Measurements from ENCODE around the gene LGI1. TPM values are rescaled to one million over a fixed set of nuclear protein-coding genes. Genes with fewer than 3 reads are reported as not detected.

Gene LGI1
- total RNA-seq, 1 donor from 2014 or later: not detected

DNA sequence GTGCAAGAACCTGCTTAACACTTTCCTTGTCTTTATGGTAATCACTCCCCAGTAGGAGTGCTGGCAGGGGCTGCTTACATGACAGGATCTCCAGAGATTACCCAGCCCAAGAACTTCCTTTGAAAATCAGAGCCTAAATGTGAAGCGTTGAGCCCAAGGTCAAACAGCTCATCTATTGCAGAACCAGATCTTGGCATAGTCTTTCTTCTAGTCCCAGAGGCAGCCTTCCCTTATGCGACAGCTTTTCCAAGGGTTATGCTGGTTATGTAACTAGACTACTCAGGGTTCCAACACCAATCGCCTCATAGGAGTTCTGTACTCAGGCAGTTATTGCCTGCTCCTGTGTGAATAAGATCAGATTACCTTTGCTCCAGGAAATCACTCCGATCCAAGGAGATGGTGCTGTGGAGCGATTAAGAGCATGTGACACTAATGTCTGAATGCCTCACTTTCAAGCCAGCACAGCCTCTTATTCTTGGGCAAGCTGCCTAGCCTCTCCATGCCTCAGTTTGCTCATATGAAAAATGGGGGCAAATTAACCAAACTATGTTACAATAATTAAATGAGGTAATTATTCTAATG lies 8.4 kb upstream of the LGI1 start:
- H3K4me3 ChIP-seq: no peak overlapping the region
- H3K4me1 ChIP-seq: peaks cover 7% of the 10 kb centered on the region
- peak in 1 of 2 donors; percentile 44 for ATAC-seq
- H3K27ac ChIP-seq: no peak overlapping the region
- H3K36me3 ChIP-seq: no peaks in the 10 kb centered on the region
- TF ChIP-seq, protein P1, sequence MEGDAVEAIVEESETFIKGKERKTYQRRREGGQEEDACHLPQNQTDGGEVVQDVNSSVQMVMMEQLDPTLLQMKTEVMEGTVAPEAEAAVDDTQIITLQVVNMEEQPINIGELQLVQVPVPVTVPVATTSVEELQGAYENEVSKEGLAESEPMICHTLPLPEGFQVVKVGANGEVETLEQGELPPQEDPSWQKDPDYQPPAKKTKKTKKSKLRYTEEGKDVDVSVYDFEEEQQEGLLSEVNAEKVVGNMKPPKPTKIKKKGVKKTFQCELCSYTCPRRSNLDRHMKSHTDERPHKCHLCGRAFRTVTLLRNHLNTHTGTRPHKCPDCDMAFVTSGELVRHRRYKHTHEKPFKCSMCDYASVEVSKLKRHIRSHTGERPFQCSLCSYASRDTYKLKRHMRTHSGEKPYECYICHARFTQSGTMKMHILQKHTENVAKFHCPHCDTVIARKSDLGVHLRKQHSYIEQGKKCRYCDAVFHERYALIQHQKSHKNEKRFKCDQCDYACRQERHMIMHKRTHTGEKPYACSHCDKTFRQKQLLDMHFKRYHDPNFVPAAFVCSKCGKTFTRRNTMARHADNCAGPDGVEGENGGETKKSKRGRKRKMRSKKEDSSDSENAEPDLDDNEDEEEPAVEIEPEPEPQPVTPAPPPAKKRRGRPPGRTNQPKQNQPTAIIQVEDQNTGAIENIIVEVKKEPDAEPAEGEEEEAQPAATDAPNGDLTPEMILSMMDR (IDR thresholded peaks at IDR 0.05): no peak
- no peaks in the 10 kb centered on the region for H3K27me3 ChIP-seq (ENCODE audit: low read depth)
- no peak for DNase-seq
- H3K9me3 ChIP-seq: no peaks in the 10 kb centered on the region
- intact Hi-C loops (cut with DNase I): no loop called here

DNA sequence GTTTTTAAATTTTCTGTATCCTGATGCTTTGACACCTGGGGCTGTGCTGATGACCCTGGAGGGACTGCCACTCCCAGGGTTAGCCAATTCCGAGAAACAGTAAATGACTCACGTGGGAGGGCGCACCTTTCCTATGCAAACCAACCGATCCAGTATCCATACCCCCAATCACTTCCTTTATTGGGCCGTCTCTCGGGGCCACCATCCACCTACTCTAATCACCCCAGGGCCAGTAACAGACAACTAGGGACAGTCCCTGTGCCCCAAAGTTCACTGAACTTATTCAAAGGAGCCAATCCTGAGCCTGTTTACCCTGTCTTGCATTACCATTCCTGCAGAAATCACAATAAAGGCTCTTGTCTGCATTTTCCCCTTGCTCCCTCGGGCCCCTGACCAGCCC lies 6.6 kb upstream of the LGI1 start:
- no peaks in the 10 kb centered on the region for H3K27me3 ChIP-seq (ENCODE audit: low read depth)
- no peaks in the 10 kb centered on the region for H3K36me3 ChIP-seq
- intact Hi-C loops (cut with DNase I): no loop called here
- no peak for ATAC-seq
- DNase-seq: no peak
- H3K9me3 ChIP-seq: no peaks in the 10 kb centered on the region
- no peak overlapping the region for H3K27ac ChIP-seq
- H3K4me3 ChIP-seq: no peak overlapping the region
- peaks cover 7% of the 10 kb centered on the region for H3K4me1 ChIP-seq
- TF ChIP-seq, protein P1 (IDR thresholded peaks at IDR 0.05): no peak

- Histone ChIP-seq H3K4me3 (peak overlapping the region; percentile 23), H3K36me3 (no peaks in the 10 kb centered on the region), H3K27me3 (ENCODE audit: low read depth) (no peaks in the 10 kb centered on the region), H3K9me3 (no peaks in the 10 kb centered on the region), H3K4me1 (peaks cover 7% of the 10 kb centered on the region), H3K27ac (no peak overlapping the region)
- intact Hi-C loops (cut with DNase I): no loop called here
- DNase-seq (no peak), ATAC-seq (peak; percentile 49 to 68)
- TF ChIP-seq, protein P1 (IDR thresholded peaks at IDR 0.05): no peak
Measured at GRCh38 chr10:93751832-93752231, 5.9 kb upstream of the LGI1 start.

GRCh38 chr10:93752761-93753160 lies 5.0 kb upstream of the LGI1 start:
- DNase-seq (no peak), ATAC-seq (no peak)
- Histone ChIP-seq H3K4me3 (no peak overlapping the region), H3K4me1 (peaks cover 7% of the 10 kb centered on the region), H3K36me3 (no peaks in the 10 kb centered on the region), H3K27ac (no peak overlapping the region), H3K9me3 (no peaks in the 10 kb centered on the region), H3K27me3 (ENCODE audit: low read depth) (no peaks in the 10 kb centered on the region)
- TF ChIP-seq, protein P1 (IDR thresholded peaks at IDR 0.05): no peak
- intact Hi-C loops (cut with DNase I): no loop called here

DNA sequence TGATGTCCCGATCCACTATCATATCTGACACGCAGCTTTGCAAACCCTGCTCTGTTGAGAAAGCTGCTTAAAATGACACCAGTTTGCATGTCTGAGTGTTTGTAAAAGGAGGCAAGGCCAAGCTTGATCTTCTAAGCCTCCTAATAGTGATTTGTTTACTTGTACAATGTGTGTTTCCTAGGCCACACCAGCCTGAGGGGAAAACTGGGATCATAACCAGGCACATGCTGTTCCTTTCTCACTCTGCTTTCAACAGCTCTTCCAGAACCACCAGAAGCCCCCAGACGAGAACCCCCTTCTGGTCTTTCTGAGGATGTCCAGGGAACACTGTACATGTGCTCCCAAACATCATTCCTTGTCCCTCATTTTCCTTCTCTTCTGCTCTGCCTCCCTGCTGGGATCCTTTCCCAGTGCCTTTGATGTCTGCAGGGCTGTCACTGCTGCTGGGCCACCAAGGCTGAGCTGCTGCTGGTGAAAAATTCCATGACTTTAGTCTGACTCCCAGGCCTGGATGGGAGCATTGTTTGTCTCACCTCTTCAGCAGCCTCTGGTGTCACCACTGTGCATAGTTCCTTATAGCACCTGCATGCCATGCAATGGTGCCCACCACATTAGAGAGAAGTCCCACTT lies 4.0 kb upstream of the LGI1 start:
- TF ChIP-seq, protein P1 (IDR thresholded peaks at IDR 0.05): no peak
- no peak for DNase-seq
- ATAC-seq: no peak
- intact Hi-C loops (cut with DNase I): no loop called here
- Histone ChIP-seq H3K27ac (no peak overlapping the region), H3K4me1 (peaks cover 7% of the 10 kb centered on the region), H3K9me3 (no peaks in the 10 kb centered on the region), H3K4me3 (no peak overlapping the region), H3K36me3 (no peaks in the 10 kb centered on the region), H3K27me3 (ENCODE audit: low read depth) (no peaks in the 10 kb centered on the region)
